K562 (cell line): ENCODE measurements around the gene HCAR2. TPM values are rescaled to one million over a fixed set of nuclear protein-coding genes. Genes with fewer than 3 reads are reported as not detected.

Source experiments
- ATAC-seq: fragments of 200-7000 bp; cut with Tn5 transposase; 3 replicates; pipeline ENCODE4 v1.9.1; 2020; ENCODE audit warnings: moderate library complexity
- BruUV-seq: library from RNA; stranded (reverse); fragments of 400-500 nt; replicated peaks from 2 replicates; lab custom pipeline; 2021; lab: Mats Ljungman, UMichigan
- CTCF ChIA-PET: fragments of 300-600 bp; formaldehyde crosslinking; extraction: SDS; loops from one replicate; lab custom pipeline; 2021; ENCODE audit warnings: low intra/inter-chr PET ratio; lab: Yijun Ruan, JAX
- POLR2A ChIA-PET: fragments of 300-600, 350-650 bp; sonication (Branson Sonifier 250); formaldehyde crosslinking; extraction: SDS; loops from one replicate; lab custom pipeline; 2021; ENCODE audit warnings: antibody characterized with exemption, inconsistent platforms; lab: Yijun Ruan, JAX
- DNase-seq, 4 experiments: peaks; one replicate each; pipeline versions ENCODE4 v3.0.0 to v3.0.0-alpha.2; 2011 to 2018; ENCODE audit warnings: low spot score in 3 of 4, mixed read lengths in 3 of 4; ENCODE audit errors: extremely low read depth in 1 of 4
- FAIRE-seq: peaks from 2 replicates; lab custom pipeline; 2011; peaks lifted over from hg19 to GRCh38; lab: Jason Lieb, UNC
- H2AFZ ChIP-seq: 2 replicates; pipeline ENCODE4 v1.6.0; 2011; ENCODE audit warnings: low read depth, low read length, control low read depth, inconsistent platforms
- H3K27ac ChIP-seq: fragments of 200-600 bp; 3 replicates; pipeline ENCODE4 v1.8.0; 2011; ENCODE audit warnings: low read depth, mild to moderate bottlenecking, control low read depth, inconsistent platforms, low read length, moderate library complexity, mixed read lengths; ENCODE audit errors: extremely low read depth
- H3K27me3 ChIP-seq, 2 experiments: fragments of 300-600 bp in 1 of 2; 2 replicates in 1 of 2; 3 replicates in 1 of 2; pipeline versions ENCODE4 v1.6.0 to v1.8.0; 2011; ENCODE audit warnings: inconsistent platforms in 2 of 2, low read length in 2 of 2, mild to moderate bottlenecking in 1 of 2, mixed read lengths in 1 of 2, moderate library complexity in 1 of 2; ENCODE audit not compliant: control insufficient read depth in 2 of 2, insufficient read depth in 2 of 2
- H3K36me3 ChIP-seq: fragments of 300-600 bp; 3 replicates; pipeline ENCODE4 v1.8.0; 2011; ENCODE audit warnings: mild to moderate bottlenecking, low read length, inconsistent platforms; ENCODE audit not compliant: control insufficient read depth, insufficient read depth
- H3K4me1 ChIP-seq, 2 experiments: fragments of 200-600 bp in 1 of 2; replicated peaks in 1 of 2; 2 replicates in 1 of 2; 3 replicates in 1 of 2; pipeline versions ENCODE4 v1.5.1 to v1.8.0; 2011; ENCODE audit warnings: inconsistent platforms in 2 of 2, low read length in 2 of 2, mild to moderate bottlenecking in 1 of 2, mixed read lengths in 1 of 2, moderate library complexity in 1 of 2; ENCODE audit not compliant: control insufficient read depth in 2 of 2, insufficient read depth in 2 of 2
- H3K4me2 ChIP-seq: 2 replicates; pipeline ENCODE4 v1.6.1; 2011; ENCODE audit warnings: low read length, control low read depth, inconsistent platforms, mixed read lengths; ENCODE audit not compliant: insufficient read depth
- H3K4me3 ChIP-seq: fragments of 200-600 bp; sonication (generic), shearing (Covaris generic); 2 replicates; pipeline ENCODE4 v1.5.1; 2016; ENCODE audit warnings: control low read depth, inconsistent platforms
- H3K79me2 ChIP-seq: fragments of 200-600 bp; 3 replicates; pipeline ENCODE4 v1.8.0; 2011; ENCODE audit warnings: low read length, inconsistent platforms; ENCODE audit not compliant: control insufficient read depth, insufficient read depth
- H3K9ac ChIP-seq, 2 experiments: 2 replicates each; pipeline versions ENCODE4 v1.6.0 to v1.6.1; 2011; ENCODE audit warnings: low read depth in 2 of 2, low read length in 2 of 2, control low read depth in 1 of 2, inconsistent platforms in 1 of 2, mild to moderate bottlenecking in 1 of 2, mixed read lengths in 1 of 2; ENCODE audit not compliant: insufficient read depth in 1 of 2
- H3K9me1 ChIP-seq: one replicate; pipeline ENCODE4 v1.6.0; 2011; ENCODE audit warnings: inconsistent platforms, mild to moderate bottlenecking, low read length, moderate library complexity; ENCODE audit not compliant: control insufficient read depth, insufficient read depth
- H3K9me3 ChIP-seq: replicated peaks from 2 replicates; pipeline ENCODE4 v1.5.1; 2011; ENCODE audit warnings: low read depth, low read length, inconsistent platforms; ENCODE audit not compliant: control insufficient read depth, insufficient read depth
- H4K20me1 ChIP-seq: replicated peaks from 2 replicates; pipeline ENCODE4 v1.6.1; 2011; ENCODE audit warnings: low read length, inconsistent platforms, mixed read lengths; ENCODE audit not compliant: control insufficient read depth, insufficient read depth
- ATF3 ChIP-seq, 2 experiments: fragments of 450-650 bp in 1 of 2; sonication (generic) in 1 of 2; formaldehyde crosslinking in 1 of 2; IDR thresholded peaks in 1 of 2; conservative IDR thresholded peaks in 1 of 2; 2 replicates each; pipeline versions ENCODE4 v1.6.1 to v1.8.1; 2016 to 2023; ENCODE audit warnings: mild to moderate bottlenecking in 2 of 2, moderate library complexity in 2 of 2, inconsistent platforms in 1 of 2, missing genetic modification reagents in 1 of 2
- BACH1 ChIP-seq: fragments of 200-800 bp; sonication (Bioruptor generic); IDR thresholded peaks from 2 replicates; pipeline ENCODE4 v1.6.1; 2016; ENCODE audit warnings: missing genetic modification characterization, missing compliant biosample characterization
- CREM ChIP-seq: IDR thresholded peaks from 2 replicates; pipeline ENCODE4 v1.6.1; 2014; ENCODE audit warnings: antibody characterized with exemption, low read depth
- HNRNPK ChIP-seq: fragments of 200-400 bp; formaldehyde crosslinking; IDR thresholded peaks from one replicate; pipeline ENCODE4 v1.6.1; 2018; ENCODE audit warnings: mild to moderate bottlenecking, low read depth, low read length; ENCODE audit not compliant: poor library complexity, severe bottlenecking
- MCM7 ChIP-seq, 2 experiments: fragments of 450-650 bp; IDR thresholded peaks; 2 replicates each; pipeline ENCODE4 v1.6.1; 2016 to 2018
- ZFP30 ChIP-seq: fragments of 250-450 bp; sonication (Bioruptor Pico); IDR thresholded peaks from 2 replicates; pipeline ENCODE4 v1.8.0; 2022; ENCODE audit warnings: moderate library complexity, mild to moderate bottlenecking, inconsistent platforms, borderline replicate concordance
- WGBS: fragments of 100-300 bp; shearing (Covaris generic); methylation state at CpG from one replicate; pipeline ENCODE4 v1.1.6; 2016; ENCODE audit warnings: low coverage, mixed read lengths; ENCODE audit not compliant: insufficient coverage; ENCODE audit errors: missing lambda C conversion rate; 5-methylcytosine and 5-hydroxymethylcytosine counted together
- in situ Hi-C: fragments of 300-500 bp; cut with MboI; formaldehyde crosslinking; loops from 4 replicates; pipeline ENCODE4 v1.15.0; 2018; ENCODE audit warnings: inconsistent platforms, mixed read lengths
- intact Hi-C: fragments of 100-400 bp; cut with micrococcal nuclease; formaldehyde crosslinking; loops from 2 replicates; pipeline ENCODE4 v1.14.2; 2022
- polyA plus RNA-seq, 8 experiments: library from polyadenylated mRNA; depleted of rRNA in 4 of 8; stranded (reverse) in 5 of 8; unstranded in 3 of 8; fragments of >200 nt; fragmentation: Nextera tagmentation in 2 of 8; fragmentation: Illumina TruSeq in 1 of 8; extraction: Ambion mirVana in 2 of 8; extraction: Trizol in 1 of 8; gene quantifications; 2 replicates each; pipeline versions ENCODE4 v1.2.1 to v1.2.3, GENCODE V29; 2011 to 2014; ENCODE audit warnings: inconsistent platforms in 1 of 8, missing spikeins in 1 of 8
- total RNA-seq, 7 experiments: library from RNA; depleted of rRNA in 6 of 7; stranded (reverse); fragments of >200 nt in 6 of 7; fragmentation: Illumina TruSeq in 2 of 7; extraction: Trizol in 2 of 7; gene quantifications; 2 replicates each; pipeline versions ENCODE4 v1.2.1 to v1.2.3, GENCODE V29; 2011 to 2021; ENCODE audit warnings: low replicate concordance in 1 of 7
- TF ChIP-seq, protein P1 (sequence below): sonication (generic); formaldehyde crosslinking; IDR thresholded peaks from 2 replicates; pipeline ENCODE4 v1.8.0; 2022; ENCODE audit warnings: mild to moderate bottlenecking, missing genetic modification reagents

The HCAR2 gene
- total and polyA plus RNA-seq, 9 of the 15 experiments (the other 6 are each of a cell fraction or from before 2014, with no cell fraction given) = not detected

DNA sequence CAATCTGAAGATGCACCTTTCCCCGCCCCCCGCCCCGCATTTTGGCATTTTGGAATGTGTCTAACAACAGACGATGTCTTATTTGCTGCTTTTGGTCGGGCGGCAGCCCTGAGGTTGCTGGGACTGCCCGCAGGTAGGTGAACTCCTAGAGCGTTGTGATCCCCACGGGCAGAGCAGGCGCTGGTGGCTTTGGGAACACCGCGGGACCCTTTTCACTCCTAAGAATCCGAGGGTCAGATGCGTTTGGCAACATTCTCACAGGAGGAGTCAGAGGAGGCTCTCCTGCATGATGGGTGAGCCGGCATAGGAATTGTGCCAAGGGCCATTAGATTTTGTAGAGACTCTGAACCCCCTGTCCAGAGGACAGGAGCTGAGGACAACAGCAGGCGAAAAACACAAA, 41.9 kb downstream of the HCAR2 start:
- CTCF ChIA-PET = no interaction called here
- no peak for TF ChIP-seq CREM
- TF ChIP-seq ATF3 (IDR thresholded peaks at IDR 0.05) = no peak
- TF ChIP-seq ATF3 (CRISPR knock-in tag; conservative IDR thresholded peaks at IDR 0.05) = no peak
- TF ChIP-seq MCM7 (IDR thresholded peaks at IDR 0.05) = no peak
- TF ChIP-seq ZFP30 (CRISPR knock-in tag) = no peak
- TF ChIP-seq, protein P1, sequence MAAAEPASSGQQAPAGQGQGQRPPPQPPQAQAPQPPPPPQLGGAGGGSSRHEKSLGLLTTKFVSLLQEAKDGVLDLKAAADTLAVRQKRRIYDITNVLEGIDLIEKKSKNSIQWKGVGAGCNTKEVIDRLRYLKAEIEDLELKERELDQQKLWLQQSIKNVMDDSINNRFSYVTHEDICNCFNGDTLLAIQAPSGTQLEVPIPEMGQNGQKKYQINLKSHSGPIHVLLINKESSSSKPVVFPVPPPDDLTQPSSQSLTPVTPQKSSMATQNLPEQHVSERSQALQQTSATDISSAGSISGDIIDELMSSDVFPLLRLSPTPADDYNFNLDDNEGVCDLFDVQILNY = no peak
- TF ChIP-seq HNRNPK = no peak
- no peak for TF ChIP-seq BACH1 (tag)
- TF ChIP-seq, all 486 proteins: peak for 0
- H3K9ac ChIP-seq = peak overlapping the region in 1 of 2 experiments; percentile 42; a peak in 1 of 4 replicates
- intact Hi-C loops (no loop called here), in situ Hi-C loops (no loop called here)
- ATAC-seq = no peak
- no peaks in the 10 kb centered on the region for H3K79me2 ChIP-seq
- no peak overlapping the region for H3K4me3 ChIP-seq
- no peaks in the 10 kb centered on the region for H4K20me1 ChIP-seq
- no peaks in the 10 kb centered on the region for H3K36me3 ChIP-seq
- no peaks in the 10 kb centered on the region; a peak in 1 of 5 replicates for H3K4me1 ChIP-seq
- no peaks in the 10 kb centered on the region for H3K9me1 ChIP-seq
- H3K9me3 ChIP-seq = no peaks in the 10 kb centered on the region
- no TSS peak for BruUV-seq
- FAIRE-seq = no peak
- POLR2A ChIA-PET = no interaction called here
- no peak overlapping the region for H3K4me2 ChIP-seq
- H2AFZ ChIP-seq = no peak overlapping the region
- no peak overlapping the region for H3K27ac ChIP-seq
- DNase-seq = no peak
- WGBS = 31% methylated on average over 16 of the region's 16 CpGs
- peaks cover 0 to 8% of the 10 kb centered on the region in 2 experiments; a peak in 1 of 5 replicates for H3K27me3 ChIP-seq
